ENCODE data around the gene CSNK1D.
A peak's percentile ranks its signal among the peaks of the same experiment; 100 is the strongest.

The CSNK1D gene

DNA sequence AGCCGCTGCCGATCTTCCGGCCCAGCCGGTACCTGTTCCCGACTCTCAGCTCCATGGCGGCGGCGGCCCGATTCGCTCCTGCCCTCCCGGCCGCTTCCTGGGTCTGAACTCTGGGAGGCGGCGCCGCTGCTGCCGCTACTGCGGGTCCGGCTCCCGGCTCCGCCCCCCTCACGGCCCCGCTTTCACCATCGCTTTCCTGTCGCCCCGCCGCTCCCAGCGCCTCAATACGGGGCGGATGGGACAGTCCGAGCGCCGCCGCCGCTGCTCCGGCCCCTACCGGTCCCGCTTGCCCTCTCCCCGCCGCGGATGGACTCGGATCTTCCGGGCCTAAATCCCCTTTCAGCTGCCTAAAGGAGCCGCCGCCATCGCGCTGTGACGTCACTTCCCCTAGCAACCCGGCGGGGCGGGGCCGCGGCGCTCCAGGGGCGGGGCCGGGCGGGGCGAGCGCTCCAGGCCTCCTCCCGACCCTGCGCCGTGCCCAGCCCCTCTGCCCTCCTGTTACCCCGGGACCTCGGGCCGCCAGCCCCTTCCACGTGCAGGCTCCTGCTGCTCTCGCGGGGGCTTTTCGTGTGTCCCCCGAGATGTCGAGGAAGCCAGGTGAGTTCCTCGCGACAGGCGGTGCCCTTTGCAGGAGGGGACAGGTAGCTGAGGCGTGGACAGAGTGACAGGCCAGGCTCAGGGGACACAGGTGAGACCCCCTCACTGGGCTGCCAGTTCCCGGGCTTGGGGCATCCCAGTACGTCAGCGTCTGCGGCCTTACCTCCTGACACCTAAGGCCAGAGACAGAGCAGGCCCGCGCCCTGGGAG is at the start of gene CSNK1D:
CSNK1D (minus strand) TSS at position 374 of the 807 bp plus-strand sequence; CDS start at position 55, 319 bp downstream.
- DNase-seq: peak; percentile 89

DNA sequence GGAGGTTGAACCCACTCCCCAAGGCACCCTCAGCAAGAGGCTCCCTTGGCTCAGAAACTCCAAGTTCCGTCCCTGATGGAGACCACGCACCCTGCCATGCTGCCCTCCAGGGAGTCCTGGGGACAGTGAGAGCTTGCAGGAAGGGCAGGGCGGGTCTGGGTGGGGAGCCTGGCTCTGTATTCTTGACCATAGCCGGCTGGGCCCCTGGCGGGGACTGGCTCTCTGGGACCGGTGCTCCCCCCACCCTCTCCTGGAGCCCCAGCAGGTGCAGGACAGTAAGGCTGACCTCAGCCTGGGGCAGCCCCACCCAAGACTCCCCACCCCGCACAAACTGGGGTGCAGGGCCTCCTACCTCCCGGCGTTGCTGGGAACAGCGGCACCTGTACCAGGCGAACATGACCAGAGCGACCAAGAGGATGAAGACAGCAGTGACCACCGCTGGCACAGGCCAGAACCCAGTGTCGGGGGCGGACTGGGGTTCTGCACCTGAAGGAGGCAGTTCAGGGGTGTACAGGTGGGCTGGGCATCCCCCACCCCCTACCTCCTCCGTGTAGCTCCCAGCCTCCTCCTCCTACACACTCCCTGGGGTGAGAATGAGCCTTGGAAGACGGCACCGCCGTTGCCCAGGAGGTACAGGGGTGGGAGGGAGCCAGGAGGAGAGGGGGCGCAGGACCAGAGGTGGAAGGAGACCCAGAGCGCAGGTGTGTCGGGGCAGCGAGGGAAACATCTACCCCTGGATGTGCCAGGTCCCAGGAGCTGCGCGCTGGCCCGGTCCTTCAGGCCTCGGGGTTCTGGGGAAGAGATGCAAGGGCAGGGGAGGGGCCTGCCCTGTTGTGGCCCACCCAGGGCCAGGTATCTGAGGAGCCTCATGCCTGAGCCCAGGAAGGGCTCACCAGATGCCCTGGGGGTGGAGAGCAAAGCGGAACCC is 49.3 kb upstream of the CSNK1D start:
- no peak for DNase-seq

DNA sequence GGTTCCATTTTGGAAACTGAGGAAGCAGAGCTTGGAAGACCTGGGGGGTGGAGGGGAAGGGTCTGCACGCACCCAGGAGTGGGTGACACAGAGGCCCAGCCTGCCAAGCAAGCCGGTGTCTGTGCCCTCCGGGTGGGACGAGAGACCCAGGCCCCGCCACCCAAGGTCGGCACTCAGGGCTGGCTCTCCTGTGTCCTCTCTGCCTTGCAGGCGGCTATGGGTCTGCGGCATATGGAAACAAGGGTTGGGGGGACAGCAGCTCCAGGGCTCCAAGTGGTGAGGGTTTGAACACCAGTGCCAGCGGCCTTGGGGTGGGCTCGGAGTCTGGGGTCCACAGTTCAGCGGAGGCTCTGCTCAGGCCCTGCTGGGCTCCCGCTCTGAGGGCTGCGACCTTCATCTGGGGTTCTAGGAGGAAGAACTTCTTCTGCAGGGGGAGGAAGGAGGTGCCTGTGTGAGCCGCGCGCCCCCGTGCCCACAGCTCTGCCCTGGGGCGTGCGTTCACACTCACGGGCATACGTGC is 48.5 kb upstream of the CSNK1D start:
- DNase-seq: no peak

DNA sequence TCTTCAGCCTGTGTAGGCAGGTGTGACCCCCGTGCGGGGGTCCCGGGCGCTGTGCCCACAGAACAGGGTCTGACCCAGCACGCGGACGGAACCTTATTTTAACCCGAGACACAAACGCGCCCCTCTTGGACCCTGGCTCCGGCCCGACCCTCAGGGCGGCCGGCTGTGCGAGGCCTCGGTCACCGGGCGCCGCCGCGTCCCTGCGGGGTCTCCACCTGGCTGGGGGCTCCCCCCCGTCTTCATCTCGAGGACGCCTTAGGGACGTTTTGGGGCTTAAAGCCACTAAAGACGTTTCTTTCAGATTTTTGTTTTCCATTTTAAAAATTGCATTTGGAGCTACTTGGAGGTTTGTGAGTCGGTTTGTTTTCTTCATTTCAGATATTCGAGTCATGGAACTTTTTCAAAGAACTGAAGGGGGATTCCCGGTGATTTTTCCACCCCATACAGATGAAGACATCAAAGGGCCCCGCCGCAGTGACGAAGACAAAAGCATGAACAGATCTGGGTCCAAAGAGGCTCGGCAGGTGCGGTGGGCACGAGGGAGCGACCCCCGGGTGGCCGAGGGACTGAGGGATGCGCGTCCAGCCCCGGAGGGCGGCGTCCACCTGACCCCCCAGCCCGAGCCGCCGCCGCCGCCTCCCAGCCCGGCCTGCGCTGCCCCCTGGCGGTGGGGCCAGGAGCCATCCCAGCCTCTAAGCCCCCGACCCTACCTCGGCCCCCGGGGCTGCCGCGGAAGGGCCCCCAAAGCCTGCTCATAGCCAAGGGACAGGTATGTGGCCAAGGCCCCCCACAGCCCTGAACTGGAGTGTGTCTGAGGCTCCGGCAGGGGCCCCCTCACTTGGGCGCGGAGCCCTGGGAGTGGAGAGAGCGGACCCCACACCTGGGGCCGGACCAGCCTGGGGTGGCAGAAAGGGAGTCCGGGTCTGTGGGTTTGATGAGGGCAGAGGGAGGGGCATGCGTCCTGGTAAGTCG is 47.7 kb upstream of the CSNK1D start:
- DNase-seq: peak; percentile 59

DNA sequence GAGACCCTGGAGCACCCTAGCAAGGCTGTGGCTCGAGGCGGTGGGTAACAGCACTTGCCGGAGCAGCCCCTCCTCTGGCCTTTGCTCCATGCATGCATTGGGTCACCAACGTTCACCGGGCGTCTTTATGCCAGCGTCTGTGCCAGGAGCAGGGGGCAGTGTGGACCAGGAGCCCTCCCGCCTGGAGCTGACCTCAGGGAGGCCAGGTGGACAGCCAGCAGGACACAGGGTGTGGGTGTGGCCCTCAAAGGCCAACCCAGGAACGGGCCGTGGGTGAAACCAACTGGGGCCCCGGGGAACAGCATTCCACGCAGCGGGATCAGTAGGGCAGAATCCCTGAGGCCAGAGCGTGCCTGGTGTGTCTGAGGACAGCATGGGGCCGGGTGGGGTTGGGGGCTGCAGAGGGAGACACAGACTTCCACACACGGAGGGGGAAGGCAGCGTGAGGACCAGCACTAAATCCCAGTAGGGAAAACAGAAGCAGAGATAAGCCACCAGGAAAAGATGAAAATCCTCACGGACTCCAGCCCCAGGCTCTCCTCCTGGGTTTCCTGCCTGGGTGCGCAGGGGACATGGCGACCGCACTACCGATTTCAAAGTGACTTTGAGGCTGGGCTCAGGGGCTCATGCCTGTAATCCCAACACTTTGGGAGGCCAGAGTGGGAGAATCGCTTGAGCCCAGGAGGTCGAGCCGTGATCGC is 46.8 kb upstream of the CSNK1D start:
- no peak for DNase-seq

DNA sequence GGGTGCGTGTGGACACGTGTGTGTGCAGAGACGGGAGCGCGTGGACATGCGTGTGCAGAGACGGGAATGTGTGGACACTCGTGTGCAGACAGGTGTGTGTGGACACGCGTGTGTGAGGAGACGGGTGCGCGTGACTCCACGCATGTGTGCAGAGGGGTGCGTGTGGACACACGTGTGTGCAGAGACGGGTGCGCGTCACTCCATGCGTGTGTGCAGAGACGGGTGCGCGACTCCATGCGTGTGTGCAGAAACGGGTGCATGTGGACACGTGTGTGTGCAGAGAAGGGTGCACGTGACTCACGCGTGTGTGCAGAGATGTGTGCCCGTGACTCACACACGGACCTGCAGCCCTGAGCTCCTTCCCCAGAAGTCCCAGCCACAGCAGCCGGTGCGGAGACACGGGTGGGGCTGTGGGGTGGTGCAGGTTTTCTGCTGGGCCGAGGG is 46.1 kb upstream of the CSNK1D start:
- no peak for DNase-seq

DNA sequence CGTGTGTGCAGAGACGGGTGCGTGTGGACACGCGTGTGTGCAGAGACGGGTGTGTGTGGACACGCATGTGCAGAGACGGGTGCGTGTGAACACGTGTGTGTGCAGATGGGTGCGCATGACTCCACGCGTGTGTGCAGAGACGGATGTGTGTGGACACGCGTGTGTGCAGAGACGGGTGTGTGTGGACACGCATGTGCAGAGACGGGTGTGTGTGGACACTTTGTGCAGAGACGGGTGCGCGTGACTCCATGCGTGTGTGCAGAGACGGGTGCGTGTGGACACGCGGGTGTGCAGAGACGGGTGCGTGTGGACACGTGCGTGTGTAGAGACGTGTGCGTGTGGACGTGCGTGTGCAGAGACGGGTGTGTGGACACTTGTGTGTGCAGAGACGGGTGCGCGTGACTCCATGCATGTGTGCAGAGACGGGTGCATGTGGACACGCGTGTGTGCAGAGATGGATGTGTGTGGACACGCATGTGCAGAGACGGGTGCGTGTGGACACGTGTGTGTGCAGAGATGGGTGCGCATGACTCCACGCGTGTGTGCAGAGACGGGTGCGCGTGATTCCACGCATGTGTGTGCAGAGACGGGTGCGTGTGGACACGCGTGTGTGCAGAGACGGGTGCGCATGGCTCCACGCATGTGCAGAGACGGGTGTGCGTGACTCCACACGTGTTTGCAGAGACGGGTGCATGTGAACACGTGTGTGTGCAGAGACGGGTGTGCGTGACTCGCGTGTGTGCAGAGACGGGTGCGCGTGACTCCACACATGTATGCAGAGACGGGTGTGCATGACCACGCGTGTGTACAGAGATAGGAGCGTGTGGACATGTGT is 45.5 kb upstream of the CSNK1D start:
- no peak for DNase-seq

DNA sequence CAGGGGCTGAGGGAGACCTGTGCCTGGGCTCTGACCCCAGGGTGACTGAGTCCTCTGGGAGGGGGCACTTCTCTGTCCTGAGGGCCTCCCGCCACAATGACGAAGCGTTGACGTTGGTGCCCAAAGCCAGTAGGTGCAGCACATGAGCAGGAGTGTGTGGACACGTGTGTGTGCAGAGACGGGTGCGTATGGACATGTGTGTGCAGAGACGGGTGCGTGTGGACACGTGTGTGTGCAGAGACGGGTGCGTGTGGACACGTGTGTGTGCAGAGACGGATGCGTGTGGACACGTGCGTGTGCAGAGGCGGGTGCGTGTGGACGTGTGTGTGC is 44.6 kb upstream of the CSNK1D start:
- no peak for DNase-seq

DNA sequence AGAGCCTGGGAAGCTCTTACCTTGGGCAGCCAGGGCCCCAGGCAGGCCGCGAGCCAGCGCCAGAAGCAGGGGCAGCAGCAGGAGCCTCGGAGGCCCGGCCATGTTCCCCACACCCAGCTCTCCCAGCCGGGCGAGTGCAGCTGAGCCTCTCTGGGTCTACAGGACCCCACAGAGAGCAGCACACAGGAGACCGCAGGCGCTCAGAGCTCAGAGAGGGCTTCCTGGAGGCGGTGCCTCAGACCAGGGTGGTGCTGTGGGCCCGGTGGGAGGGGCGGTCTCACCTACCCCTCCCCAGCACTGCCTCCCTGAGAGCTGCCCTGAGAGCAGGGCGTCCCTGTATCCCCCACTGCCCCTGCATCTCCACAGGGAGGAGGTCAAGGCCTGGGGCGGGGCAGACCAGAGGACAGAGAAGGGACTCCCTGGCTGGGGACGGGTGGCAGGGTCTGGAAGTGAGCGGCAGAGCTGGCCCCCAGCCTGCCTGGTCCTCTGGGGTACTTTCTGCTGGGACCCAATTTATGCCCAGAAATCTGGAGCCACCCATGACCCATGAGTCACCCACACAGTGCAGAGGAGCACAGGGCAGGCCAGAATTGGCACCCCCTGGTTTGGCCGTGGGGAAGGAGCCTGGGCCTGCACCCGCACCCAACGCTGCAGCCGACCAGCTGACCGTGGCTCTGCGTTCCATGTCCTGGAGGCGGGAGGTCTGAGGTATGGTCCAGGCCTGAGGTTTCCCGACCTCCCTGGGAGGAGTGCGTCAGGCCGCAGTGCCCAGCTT is 44.1 kb upstream of the CSNK1D start, which contains the start of gene CD7:
CD7 (minus strand) TSS at position 215 of the 775 bp plus-strand sequence; CDS start at position 102, 113 bp downstream.
- DNase-seq: peak; percentile 75

DNA sequence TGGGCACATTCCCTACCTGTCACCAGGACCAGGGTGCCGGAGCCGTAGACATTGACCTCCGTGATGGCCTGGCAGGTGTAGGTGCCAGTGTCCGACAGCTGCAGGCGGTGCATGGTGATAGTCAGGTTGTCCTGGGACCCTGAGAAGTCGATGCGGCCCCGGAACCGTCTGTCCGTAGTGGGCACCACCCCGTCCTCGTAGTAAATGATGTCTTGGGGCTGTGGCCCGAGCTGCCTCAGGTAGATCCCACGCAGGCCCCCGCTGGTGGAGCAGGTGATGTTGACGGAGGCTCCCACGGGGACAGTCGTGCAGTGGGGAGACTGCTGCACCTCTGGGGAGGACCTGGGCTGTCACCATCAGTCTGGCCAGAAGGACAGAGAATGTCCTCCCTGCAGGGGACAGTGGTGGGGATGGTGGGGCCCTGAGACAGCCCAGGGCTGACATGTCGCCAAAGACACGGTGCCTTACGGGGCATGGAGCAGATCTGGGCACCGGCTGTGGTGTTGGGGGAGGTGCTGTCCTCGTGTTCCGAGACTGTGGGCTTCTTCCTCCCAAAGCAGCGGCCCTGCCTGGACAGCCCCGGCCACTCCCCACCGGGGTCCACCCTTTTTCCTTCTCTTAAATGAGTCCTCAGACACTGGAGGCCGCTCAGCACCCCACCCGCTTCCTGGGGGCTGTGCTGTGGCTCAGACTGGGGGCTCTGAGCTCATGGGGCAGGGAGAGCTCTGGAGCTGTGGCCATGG is 43.3 kb upstream of the CSNK1D start:
- no peak for DNase-seq

DNA sequence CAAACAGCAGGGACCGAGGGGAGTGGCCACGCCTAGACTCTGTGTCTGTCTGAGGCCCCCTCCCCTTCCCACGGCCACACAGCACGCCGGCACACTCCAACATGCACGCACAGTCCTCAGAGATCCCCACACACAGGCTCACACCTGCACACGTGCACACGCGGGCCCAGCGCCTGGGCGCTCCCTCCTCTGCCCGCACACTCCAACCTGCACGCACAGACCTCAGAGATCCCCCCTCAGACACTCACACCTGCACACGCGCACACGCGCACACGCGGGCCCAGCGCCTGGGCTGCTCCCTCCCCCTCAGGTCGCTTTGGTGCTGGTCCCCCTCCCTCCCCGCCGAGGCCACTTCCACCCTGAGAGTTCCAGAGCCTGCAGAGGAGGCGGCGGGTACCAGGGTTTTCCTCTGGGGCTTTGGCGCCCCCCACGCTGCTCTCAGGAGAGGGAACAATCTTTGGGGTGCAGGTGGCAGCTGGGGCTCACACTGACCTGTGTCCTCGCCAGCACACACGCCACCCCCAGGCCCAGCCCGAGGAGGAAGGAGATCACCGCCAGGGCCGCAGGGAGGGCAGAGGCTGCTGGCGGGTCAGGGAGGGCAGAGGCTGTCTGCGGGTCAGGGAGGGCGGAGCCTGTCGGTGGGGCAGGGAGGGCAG is 42.3 kb upstream of the CSNK1D start:
- DNase-seq: peak; percentile 59

DNA sequence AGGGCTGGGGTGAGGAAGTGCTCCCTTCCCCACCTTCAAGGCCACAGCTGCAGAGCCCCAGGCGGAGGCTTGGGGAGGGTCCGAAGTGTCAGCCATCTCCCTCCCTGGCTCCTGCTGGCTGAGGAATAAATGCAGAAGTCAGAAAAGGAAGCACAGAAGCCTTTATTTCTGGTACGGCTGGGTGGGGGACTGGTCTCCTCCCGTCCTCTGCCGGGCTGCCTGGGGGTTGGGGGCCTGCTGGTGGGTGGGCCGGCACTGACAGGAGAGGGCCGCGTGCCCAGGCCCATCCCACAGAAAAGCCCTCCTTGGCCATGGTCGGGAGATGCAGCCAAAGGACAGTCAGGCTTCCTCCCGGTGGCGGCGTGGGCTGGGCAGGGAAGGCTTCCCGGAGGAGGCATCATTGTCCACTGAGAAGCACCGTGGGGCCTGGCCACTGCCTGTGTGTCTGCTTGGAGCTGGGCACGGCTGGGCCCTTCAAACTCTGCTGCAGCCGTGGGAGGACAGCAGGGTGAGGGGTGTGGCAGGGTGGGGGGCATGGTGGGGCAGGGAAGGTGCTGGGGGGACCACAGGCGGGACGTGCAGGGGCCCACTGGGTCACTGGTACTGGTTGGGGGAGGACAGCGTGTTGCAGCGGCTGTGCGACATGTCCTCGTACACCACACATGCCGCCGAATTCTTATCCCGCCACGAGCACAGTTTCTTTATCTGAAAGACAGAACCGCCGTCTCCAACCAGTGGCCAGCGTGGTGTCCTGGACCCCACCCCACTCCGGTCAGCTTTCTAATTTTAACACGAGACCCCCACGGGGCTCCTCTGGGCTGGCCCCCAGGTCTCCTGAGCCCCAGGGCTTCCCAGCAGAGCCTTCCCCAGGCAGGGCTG is 41.5 kb upstream of the CSNK1D start:
- DNase-seq: no peak

DNA sequence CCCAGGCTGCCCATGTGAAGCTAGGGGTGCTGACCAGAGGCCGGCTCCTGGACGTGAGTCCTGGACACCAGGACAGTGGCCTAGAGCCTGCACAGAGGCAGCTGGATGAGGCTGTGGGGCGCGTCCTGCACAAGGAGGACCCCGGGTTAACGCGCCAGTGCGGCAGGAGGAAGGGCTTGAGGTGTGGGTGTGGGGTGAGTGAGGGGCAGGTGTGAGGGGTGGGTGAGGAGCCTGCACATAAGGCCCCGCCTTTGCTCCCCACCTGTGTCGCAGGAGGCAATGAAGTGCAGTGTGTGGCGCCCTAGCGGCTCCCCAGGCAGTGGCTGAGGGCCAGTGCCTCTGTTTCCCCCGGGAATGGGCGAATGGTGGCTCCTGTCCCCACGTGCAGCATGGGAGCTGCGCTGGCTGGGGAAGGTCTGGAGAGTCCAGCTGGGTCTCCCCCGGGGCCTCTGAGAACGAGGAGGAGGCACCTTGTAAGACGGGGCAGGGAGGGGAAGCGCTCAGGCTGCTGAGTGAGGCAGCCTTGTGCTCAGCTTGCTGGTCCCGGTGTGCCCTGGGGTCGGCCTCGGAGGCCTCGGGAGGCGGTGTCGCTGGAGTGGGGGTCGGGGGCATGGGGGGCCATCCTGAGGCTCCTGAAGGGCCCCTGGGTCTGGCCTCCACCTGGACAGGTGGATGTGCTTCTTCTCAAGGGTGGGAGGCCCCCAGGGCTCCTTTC is 40.7 kb upstream of the CSNK1D start:
- no peak for DNase-seq

DNA sequence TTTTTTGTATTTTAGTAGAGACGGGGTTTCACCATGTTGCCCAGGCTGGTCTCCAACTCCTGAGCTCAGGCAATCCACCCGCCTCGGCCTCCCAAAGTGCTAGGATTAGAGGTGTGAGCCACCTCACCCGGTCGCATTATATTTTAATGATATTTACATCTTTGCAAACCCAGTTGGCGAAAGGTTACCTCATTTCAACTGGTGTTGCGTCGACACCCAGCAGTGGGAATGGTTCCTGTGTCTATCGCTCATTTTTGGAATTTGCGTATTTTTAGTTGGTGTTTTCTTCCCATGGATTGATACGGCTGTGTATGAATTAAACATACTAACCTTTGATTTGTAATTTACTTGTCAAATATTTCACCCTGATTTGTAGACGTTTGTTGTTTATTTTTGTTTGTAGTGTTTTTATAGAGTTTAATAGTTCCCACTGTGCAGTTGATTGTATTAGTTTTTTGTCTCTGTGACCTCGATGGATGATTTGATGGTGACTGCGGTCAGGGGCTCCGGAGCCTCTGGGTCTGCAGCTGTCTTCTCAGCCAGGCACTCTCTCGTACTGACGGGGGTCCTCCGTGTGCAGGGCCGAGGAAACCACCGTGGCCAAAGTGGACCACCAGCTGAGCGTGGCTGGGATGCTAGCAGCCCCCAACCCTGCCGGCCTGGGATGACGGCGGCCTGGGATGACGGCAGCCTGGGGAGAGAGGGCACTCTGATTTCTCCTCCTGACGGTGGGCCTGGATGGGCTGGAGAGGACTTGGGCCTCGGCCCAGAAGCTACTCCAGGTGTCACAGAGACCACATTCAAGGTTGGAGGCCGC is 39.9 kb upstream of the CSNK1D start:
- DNase-seq: no peak

DNA sequence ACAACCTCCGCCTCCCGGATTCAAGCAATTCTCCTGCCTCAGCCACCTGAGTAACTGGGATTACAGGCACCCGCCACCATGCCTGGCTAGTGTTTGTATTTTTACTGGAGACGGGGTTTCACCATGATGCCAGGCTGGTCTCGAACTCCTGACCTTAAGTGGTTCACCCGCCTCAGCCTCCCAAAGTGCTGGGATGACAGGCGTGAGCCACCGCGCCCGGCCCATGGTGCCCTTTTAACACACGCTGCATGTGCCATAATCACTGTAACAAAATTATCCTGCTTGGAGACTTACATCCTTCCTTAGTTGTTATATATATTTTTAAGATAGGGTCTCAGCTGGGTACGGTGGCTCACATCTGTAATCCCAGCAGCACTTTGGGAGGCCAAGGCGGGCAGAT is 38.5 kb upstream of the CSNK1D start:
- no peak for DNase-seq

DNA sequence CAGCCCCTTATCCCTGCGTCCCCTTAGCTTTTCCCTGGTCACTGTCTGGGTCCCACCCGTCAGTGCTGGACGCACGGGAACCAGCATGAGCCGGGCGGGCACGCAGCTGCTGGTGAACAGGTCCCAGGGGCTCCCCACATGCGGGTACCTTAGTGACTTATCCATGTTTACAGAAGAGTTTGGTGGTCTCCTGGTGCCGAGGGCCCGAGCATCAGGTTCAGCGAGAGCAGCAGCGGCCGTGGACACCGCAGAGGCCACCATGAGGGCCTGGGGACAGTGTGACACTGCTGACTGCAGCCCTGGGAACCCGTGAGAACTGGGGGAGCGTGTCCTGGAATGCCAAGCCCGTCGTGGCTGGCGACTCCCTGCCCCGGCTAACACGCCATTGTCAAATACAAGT is 37.4 kb upstream of the CSNK1D start:
- DNase-seq: no peak
